ENCODE measurements around the gene NATD1. TPM values are rescaled to one million over a fixed set of nuclear protein-coding genes. Genes with fewer than 3 reads are reported as not detected.

The NATD1 gene
- total and polyA plus RNA-seq, 2 experiments from 2014 or later: 2.1 to 8.1 TPM

GRCh38 chr17:21286066-21286770, 33.0 kb upstream of the NATD1 start:
- Histone ChIP-seq H3K27ac (ENCODE audit: low read depth) (no peak overlapping the region), H3K27me3 (ENCODE audit: insufficient read depth) (peaks cover 27% of the 10 kb centered on the region), H3K4me1 (ENCODE audit: insufficient read depth) (peaks cover 10% of the 10 kb centered on the region), H3F3A (replicated peaks; ENCODE audit: low read depth) (no peaks in the 10 kb centered on the region), H2AFZ (no peak overlapping the region), H3K9me2 (ENCODE audit: insufficient read depth) (no peaks in the 10 kb centered on the region), H3K36me3 (ENCODE audit: insufficient read depth) (no peaks in the 10 kb centered on the region), H4K20me1 (replicated peaks; ENCODE audit: insufficient read depth) (peaks cover 10% of the 10 kb centered on the region), H3K4me3 (peak overlapping the region; percentile 92; the same call in 1 of the 2 replicates), H3K79me2 (replicated peaks; ENCODE audit: insufficient read depth) (peaks cover 45% of the 10 kb centered on the region), H3K4me2 (peak overlapping the region; percentile 97)
- peaks cover 3% of the 10 kb centered on the region; the same call in 1 of the 3 replicates for H3K36me3 Mint-ChIP-seq (ENCODE audit: low read depth)
- ATAC-seq (no peak), DNase-seq (ENCODE audit: low spot score) (no peak)
- H3K27me3 Mint-ChIP-seq (ENCODE audit: insufficient read depth, low read depth, poor library complexity): peaks cover 23% of the 10 kb centered on the region
- peaks cover 9% of the 10 kb centered on the region for H3K9me3 Mint-ChIP-seq
- peaks cover 19% of the 10 kb centered on the region for H3K4me1 Mint-ChIP-seq
- H3K4me3 Mint-ChIP-seq: peak overlapping the region; percentile 87
- no peak for TF ChIP-seq CTCF (conservative IDR thresholded peaks at IDR 0.05; ENCODE audit: low read depth in 2 of 2)
- TF ChIP-seq JUNB (IDR thresholded peaks at IDR 0.05; ENCODE audit: unreplicated experiment): no peak
- TF ChIP-seq POLR2AphosphoS5 (IDR thresholded peaks at IDR 0.05; ENCODE audit: low read depth): no peak
- no peak for TF ChIP-seq NANOG (IDR thresholded peaks at IDR 0.05; ENCODE audit: borderline replicate concordance)
- no peak for TF ChIP-seq CREB1 (CRISPR knock-in tag; IDR thresholded peaks at IDR 0.05; ENCODE audit: low read depth)
- no peak for TF ChIP-seq REST (IDR thresholded peaks at IDR 0.05; ENCODE audit: unreplicated experiment)
- TF ChIP-seq ZNF114 (CRISPR knock-in tag; IDR thresholded peaks at IDR 0.05): no peak
- no peak for TF ChIP-seq STAT1 (IDR thresholded peaks at IDR 0.05; ENCODE audit: unreplicated experiment)
- TF ChIP-seq ZNF331 (CRISPR knock-in tag; IDR thresholded peaks at IDR 0.05; ENCODE audit: low read depth): no peak
- no peak for TF ChIP-seq ETS1 (IDR thresholded peaks at IDR 0.05)
- TF ChIP-seq EZH2phosphoT487 (IDR thresholded peaks at IDR 0.05; ENCODE audit: unreplicated experiment): no peak
- TF ChIP-seq EZH2 (IDR thresholded peaks at IDR 0.05; ENCODE audit: low read depth, unreplicated experiment): no peak
- TF ChIP-seq ZNF462 (CRISPR knock-in tag; IDR thresholded peaks at IDR 0.05): no peak
- H3K27ac Mint-ChIP-seq: peak overlapping the region; percentile 50

All from GM23338 (cell line).